Liver (tissue), 5 donors: Measurements from ENCODE around the gene NPIPA1. TPM values are rescaled to one million over a fixed set of nuclear protein-coding genes. Genes with fewer than 3 reads are reported as not detected.

ENCODE experiments used
- polyA plus RNA-seq, 2 donors: library from polyadenylated mRNA; stranded (reverse) in 1 of 2; unstranded in 1 of 2; fragments of 200-250 nt in 1 of 2; fragments of >200 nt in 1 of 2; fragmentation: Nextera tagmentation in 1 of 2; extraction: Ambion mirVana in 1 of 2; gene quantifications; one replicate each; pipeline versions ENCODE4 v1.2.1 to v1.2.3, GENCODE V29; 2013 to 2015
- small RNA-seq: library from RNA; depleted of rRNA; stranded (forward); fragments of <200 nt; gene quantifications from one replicate; pipeline ENCODE3, GENCODE V24; 2014
- total RNA-seq, 2 donors: library from RNA; depleted of rRNA; stranded (reverse); fragments of >200 nt; gene quantifications; one replicate each; pipeline ENCODE4 v1.2.3, GENCODE V29; 2014
- donor health status: healthy.
- donor health status: healthy.
- donor health status: healthy.

NPIPA1 gene
- total and polyA plus RNA-seq, 4 donors = 10.3 to 43.4 (median 18.7) TPM

Small RNA genes lying within 50 kb of the gene (small RNA-seq; reads per million reads assigned to genes)
- not detected for gene AC138932.4
- gene MIR3180-1 = not detected
- not detected for gene MIR3670-1
- gene MIR6511A1 = not detected
- gene MIR6770-1 = not detected
- not detected for gene RF00019

Other genes with a start within 250 kb of the NPIPA1 start
- not detected for gene PLA2G10, start 243.1 kb upstream of the NPIPA1 start, total RNA-seq
- not detected for gene PLA2G10, start 243.1 kb upstream of the NPIPA1 start, polyA plus RNA-seq
- gene NPIPA3, start 234.0 kb upstream of the NPIPA1 start, total RNA-seq = under 1 TPM; 0.23 to 0.75 TPM
- under 1 TPM in 1 of 2 donors, not detected in 1; 0.22 TPM for gene NPIPA3, start 234.0 kb upstream of the NPIPA1 start, polyA plus RNA-seq
- under 1 TPM; 0.23 to 0.75 TPM for gene NPIPA2, start 194.9 kb upstream of the NPIPA1 start, total RNA-seq
- gene NPIPA2, start 194.9 kb upstream of the NPIPA1 start, polyA plus RNA-seq = under 1 TPM; 0.10 to 0.17 TPM
- 10 to 100 TPM; 29.8 to 46.9 TPM for gene NOMO1, start 103.7 kb upstream of the NPIPA1 start, total RNA-seq
- gene NOMO1, start 103.7 kb upstream of the NPIPA1 start, polyA plus RNA-seq = 10 to 100 TPM; 19.8 to 33.5 TPM
- 100 to 1,000 TPM in 1 of 2 donors, 10 to 100 TPM in 1; 44.7 to 165 TPM for gene PDXDC1, start 37.6 kb downstream of the NPIPA1 start, total RNA-seq
- 10 to 100 TPM; 52.4 to 63.7 TPM for gene PDXDC1, start 37.6 kb downstream of the NPIPA1 start, polyA plus RNA-seq
- 10 to 100 TPM; 31.4 to 43.9 TPM for gene NTAN1, start 118.6 kb downstream of the NPIPA1 start, total RNA-seq
- 10 to 100 TPM; 14.0 to 37.1 TPM for gene NTAN1, start 118.6 kb downstream of the NPIPA1 start, polyA plus RNA-seq
- 10 to 100 TPM; 15.6 to 28.4 TPM for gene RRN3, start 156.8 kb downstream of the NPIPA1 start, total RNA-seq
- 10 to 100 TPM in 1 of 2 donors, 1 to 10 TPM in 1; 8.2 to 17.0 TPM for gene RRN3, start 156.8 kb downstream of the NPIPA1 start, polyA plus RNA-seq